Fibroblast of the conjunctiva (primary cell): ENCODE measurements around the gene STAT1.
A peak's percentile ranks its signal among the peaks of the same experiment; 100 is the strongest.

Experiments used
- DNase-seq: peaks from one replicate; pipeline ENCODE4 v3.0.0-alpha.2; 2010; ENCODE audit warnings: low read depth

The STAT1 gene

GRCh38 chr2:190959911-190960788, 53.8 kb downstream of the STAT1 start:
- DNase-seq = no peak

- DNase-seq = no peak
Observed at GRCh38 chr2:190953257-190953656, 60.7 kb downstream of the STAT1 start.

- no peak for DNase-seq
Observed at GRCh38 chr2:190950566-190950991, 63.4 kb downstream of the STAT1 start.

GRCh38 chr2:190948671-190949070, 65.3 kb downstream of the STAT1 start:
- DNase-seq = no peak

- DNase-seq = peak; percentile 39
Observed at GRCh38 chr2:190947711-190948251, 66.2 kb downstream of the STAT1 start.

- no peak for DNase-seq
Observed at GRCh38 chr2:190947141-190947540, 66.8 kb downstream of the STAT1 start.

- no peak for DNase-seq
Observed at GRCh38 chr2:190943706-190944105, 70.3 kb downstream of the STAT1 start.

- DNase-seq = no peak
Observed at GRCh38 chr2:190942697-190943096, 71.3 kb downstream of the STAT1 start.

GRCh38 chr2:190941571-190941970, 72.4 kb downstream of the STAT1 start:
- no peak for DNase-seq

GRCh38 chr2:190940454-190940853, 73.5 kb downstream of the STAT1 start:
- DNase-seq = no peak

- DNase-seq = no peak
Observed at GRCh38 chr2:190938771-190939335, 75.1 kb downstream of the STAT1 start.

- DNase-seq = no peak
Observed at GRCh38 chr2:190935054-190935453, 78.9 kb downstream of the STAT1 start.

- DNase-seq = no peak
Observed at GRCh38 chr2:190933361-190933760, 80.6 kb downstream of the STAT1 start.

GRCh38 chr2:190932514-190932913, 81.5 kb downstream of the STAT1 start:
- DNase-seq = no peak

- no peak for DNase-seq
Observed at GRCh38 chr2:190930411-190930810, 83.6 kb downstream of the STAT1 start.

GRCh38 chr2:190929919-190930318, 84.1 kb downstream of the STAT1 start:
- DNase-seq = no peak

- DNase-seq = no peak
Observed at GRCh38 chr2:190927301-190927700, 86.7 kb downstream of the STAT1 start.

- no peak for DNase-seq
Observed at GRCh38 chr2:190922376-190922775, 91.6 kb downstream of the STAT1 start.

- DNase-seq = no peak
Observed at GRCh38 chr2:190920085-190920484, 93.9 kb downstream of the STAT1 start.
